DLD1 (cell line): Measurements from ENCODE around the gene PPP1R13L.

Experiments
- in situ Hi-C: cut with HindIII; loops from 2 replicates; pipeline ENCODE4 v1.10.0; 2017; ENCODE audit warnings: low sequenced_read_pairs

The PPP1R13L gene

DNA sequence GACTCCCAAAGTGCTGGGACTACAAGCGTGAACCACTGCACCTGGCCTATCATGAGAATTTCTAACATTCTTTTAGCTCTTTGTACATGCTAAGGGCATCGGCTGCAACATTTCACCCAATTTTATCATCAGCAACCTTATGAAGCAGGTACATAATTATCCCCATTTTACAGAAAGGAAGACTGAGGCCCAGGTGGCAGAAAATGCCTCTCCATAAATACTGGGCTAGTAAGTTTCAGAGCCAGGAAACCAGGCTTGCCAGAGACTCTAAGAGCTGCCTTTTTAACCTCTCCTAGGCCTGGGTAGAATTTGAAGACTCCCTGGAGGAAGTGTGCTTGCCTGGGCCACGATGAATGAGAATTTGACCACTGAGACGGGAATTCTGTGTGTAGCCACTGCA, 36.7 kb downstream of the PPP1R13L start:
- in situ Hi-C loops, result no loop called here

DNA sequence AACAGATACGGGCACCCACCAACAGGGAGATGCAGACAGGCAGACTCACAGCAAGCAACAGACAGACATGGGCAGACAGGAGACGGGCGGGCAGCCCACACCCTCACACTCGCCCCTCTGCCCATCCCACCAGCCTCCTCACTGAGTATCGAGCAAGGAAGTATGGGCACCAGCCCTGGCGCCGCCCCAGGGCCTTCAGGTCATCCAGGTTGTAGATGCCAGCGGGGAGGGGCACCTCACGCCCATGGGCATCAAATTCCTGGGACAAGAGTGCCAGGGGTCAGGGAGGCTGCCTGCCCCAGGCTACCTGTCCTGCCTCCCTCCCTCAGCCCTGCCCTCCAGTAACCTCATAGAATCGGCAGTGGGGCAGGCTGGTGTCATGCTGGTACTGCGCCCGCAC, 40.2 kb downstream of the PPP1R13L start:
- in situ Hi-C loops, result no loop called here

DNA sequence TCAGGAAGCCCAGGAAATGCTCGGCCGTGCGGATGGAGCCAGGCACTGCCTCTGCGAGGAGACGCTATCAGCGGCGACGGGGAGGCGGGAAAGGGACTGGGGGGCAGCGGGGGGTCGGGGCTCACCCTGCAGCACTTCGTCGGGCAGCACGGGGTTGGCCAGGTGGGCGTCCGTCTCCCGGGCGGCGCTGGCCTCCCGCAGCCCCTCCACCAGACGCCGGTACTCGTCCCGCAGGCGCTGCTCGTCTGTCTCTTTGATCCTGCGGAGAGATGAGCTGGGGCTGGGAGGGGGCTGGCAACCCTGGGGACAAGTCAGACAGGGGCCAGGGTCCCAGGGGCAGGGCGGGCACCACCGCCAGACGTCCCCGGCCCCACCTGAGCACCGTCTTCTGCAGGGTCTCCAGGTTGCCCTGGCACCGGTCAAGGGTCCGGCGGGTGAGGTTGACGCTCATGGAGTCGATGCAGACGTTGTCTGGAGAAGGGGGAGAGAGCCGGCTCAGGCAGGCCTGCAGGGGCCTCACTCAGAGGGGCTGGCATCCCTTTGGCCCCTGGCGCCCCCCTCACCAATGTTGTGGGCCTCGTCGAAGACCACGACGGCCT, 40.9 kb downstream of the PPP1R13L start:
- in situ Hi-C loops, result no loop called here

DNA sequence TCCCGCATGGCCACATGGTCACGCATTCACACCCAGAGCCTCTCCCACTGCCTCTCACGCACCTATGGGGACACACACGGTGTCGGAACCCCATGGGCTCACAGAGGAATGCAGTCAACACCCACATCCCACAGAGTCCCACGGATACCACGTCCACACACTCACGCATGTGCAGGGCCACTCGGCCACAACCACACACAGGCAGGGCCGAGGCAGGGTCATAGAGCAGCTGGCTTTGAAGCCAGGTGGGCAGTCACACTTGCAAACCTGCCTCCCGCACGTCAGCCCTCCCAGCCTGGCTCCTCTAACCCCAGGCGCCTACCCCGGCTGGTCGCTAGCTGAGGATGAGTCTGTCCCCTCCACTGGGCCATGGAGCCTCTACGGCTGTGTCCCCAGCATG, 42.6 kb downstream of the PPP1R13L start:
- in situ Hi-C loops, result no loop called here

DNA sequence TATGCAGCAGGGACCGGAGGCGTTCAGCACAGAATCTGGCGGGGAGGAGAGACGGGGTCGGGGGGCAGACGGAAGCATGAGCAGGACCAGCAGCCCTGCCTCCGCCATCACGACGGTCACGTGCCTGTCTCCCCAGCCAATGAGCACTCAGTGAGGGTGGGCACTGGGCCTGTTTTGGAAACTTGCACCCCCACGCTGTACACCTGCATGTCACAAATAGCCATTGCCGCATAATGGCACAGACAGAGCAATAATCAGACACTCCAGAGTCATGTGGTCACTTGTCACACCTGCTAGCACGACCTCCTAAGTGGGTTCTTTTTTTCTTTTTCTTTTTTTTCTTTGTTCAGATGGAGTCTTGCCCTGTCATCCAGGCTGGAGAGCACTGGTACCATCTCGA, 43.3 kb downstream of the PPP1R13L start:
- in situ Hi-C loops, result no loop called here

DNA sequence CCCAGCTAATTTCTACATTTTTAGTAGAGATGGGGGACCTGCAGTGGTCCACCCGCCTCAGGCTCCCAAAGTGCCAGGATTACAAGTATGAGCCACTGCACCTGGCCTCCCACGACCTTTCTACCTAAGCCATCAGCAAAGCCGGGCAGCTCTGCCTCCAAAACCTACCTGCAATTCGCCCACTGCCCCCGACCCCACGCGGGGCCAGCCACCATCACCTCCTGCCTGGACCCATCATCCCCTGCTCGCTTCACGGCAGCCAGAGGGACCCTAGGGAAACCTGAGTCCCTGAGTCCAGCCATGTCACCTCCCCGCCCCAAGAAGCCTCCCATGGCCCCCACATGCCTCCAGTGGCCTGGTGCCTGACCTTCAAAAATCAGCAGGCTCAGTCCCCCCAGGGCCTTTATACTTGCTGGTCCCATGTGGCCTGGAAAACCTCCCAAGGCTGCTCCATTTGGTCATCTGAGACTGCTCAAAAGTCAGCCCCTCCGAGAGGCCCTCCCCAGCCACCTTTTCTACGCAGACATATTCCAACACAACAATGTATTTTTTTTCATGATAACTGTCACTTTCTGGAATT, 46.6 kb downstream of the PPP1R13L start:
- in situ Hi-C loops, result no loop called here

DNA sequence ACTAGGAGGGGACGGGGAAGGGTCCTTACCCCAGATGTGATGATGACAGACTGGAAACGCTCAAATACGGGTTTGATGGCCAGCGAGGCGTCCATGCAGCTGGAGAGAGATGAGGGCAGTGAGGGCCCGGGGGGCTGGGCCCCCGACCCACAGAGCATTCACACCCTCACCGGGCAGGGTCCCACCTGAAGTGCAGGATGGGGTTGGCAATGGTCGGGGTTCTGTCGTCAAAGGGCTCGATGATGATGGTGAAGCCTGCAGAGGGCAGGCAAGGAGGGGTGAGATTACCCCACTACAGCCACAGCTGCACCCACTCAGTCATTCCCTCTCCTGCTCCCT, 47.5 kb downstream of the PPP1R13L start:
- in situ Hi-C loops, result no loop called here

DNA sequence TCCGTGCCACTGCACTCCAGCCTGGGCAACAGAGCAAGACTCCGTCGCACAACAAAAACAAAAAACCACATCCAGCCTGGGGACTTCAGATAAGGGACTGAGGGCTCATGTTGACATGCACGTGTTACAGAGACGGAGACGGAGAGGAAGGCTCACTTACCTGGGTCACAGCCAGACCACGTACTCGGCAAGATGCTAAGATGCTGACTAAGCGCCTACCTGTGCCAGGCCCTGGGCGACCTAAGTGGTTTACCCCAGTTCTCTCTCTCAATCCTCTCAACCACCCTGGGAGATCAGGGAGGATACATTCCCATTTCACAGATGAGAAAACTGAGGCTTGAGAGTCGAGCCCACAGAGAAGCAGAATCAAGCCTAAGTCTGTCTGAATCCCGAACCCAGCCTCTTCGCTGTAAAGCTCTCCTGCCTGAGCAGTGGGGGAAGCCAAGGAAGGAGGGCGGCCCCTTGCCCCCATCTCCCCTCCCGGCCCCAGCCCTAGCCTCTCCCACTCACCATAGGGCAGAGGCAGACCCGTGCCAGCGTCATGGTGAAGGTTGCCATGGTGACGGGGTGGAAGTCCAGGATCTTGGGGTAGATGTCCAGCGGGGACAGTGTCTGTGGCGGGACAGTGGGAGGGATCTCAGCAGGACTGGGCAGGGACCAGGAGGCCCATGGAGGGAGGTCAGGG, 48.0 kb downstream of the PPP1R13L start:
- in situ Hi-C loops, result no loop called here

DNA sequence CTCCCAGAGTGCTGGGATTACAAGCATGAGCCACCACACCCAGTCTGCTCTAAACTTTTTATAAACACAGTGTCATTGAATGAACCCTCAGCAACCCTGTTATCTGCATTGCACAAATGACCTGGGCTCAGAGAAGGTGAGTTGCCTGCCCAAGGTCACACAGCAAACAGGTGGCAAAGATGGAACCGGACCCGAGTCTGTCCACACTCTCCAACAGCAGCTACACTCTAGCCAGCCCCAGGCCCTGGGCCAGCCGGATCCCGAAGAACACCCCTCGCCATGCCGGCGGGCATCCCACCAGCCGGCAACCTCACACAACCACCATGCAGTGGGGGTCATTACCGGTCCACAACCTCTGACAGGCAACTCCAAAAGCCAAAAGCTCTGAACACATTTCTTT, 49.0 kb downstream of the PPP1R13L start:
- in situ Hi-C loops, result no loop called here

DNA sequence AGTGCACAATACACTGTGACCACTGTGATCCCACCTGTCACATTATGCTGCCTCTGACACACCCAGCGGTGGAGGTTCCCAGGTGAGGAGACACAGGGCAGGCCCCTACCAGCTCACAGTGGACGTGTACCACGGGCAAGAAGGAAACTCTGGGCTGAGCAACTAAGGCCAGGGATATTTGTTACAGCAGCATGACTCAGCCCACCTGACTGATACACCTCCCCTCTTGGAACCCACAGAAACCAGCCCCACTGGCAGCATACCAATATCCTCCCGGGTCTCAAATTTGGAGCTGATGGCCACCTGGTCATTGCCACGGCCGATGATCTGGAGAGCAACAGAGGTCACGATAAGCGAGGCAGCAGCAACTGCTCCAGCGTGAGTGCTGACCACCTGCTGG, 49.5 kb downstream of the PPP1R13L start:
- in situ Hi-C loops, result no loop called here

DNA sequence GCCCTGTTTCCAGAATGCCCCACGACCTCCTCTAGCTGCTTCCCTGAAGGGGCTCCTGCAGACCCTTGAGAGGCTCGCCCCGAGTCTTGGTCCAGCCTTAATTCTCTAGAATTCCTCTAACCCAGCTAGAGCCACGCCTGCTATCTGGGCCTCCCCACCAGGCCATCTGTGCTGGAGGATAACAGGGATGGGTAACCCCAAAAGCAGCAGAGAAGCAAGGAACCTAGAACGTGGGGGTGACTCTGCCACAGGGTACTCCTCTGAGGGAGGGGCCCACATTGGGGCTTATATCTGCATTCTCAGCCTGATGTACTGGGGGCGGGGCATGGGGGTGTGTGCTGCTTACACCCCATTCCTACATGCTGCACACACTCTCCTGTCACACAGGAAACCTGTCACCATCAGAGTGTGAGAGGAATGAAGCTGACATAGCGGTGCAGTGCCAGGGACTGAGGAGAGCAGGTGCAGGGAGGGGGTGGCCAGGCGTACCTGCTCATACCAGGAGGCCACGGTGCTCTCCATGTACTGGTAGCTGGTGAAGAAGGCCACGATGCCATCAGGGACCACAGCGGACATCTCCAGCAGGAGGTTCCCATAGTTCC, 50.5 kb downstream of the PPP1R13L start:
- in situ Hi-C loops, result no loop called here

DNA sequence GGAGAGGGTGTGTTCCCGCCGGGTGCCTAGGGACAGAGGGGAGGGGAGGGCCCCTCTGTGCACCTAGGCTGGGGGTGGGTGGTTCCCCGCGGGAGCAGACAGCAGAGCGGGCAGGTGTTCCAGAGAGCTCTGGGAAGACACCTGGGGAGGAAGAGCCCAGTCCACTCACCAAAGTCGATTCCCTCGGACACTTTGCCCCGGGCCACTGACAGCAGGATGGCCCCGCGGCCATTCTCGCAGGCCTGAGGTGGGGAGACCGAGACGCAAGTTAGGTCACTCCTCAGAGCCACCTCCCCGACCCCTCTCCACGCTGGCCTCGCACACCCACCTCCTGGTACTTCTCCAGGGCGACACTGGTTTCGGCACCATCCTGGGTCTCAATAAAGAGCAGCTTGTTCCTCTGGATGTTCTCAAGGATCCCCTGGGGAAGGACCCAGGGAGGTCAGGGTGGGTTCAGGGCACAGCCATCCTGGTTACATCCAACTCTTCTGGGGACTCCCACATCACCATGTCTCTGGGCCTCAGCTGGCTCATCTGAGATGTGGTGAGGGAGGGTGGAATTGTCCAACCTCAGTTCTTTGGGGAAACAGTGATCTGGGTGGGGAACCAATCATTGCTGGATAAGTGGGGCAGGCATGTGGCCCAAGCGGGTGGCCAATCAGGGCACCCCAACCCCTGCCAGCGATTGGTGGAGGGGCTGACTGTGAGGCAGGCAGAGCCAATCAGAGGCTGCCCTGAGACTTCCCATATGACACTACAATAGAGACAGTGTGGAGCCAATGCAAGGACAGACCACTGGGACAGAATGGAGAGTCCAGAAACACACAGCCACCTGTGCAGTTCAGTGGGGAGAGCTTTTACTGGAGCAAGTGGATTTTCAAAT, 51.7 kb downstream of the PPP1R13L start:
- in situ Hi-C loops, result no loop called here

DNA sequence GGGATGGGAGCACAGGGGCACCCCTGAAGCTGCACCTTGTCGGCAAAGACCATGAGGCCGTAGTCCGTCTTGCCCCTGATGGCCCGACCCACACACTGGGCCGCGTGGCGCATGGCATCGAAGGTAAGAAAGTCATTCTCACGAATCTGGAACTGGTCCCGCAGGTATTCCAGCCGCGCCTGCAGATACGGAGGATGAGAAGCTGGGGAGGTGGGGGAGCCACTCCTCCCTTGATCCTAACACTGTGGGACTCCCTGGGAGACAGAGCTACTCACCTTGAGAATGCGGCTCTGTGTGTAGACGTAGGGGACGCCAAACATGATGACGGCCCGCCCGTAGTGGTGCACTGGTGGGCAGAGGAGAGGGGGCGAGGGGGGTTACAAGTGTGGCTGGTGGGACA, 52.4 kb downstream of the PPP1R13L start:
- in situ Hi-C loops, result no loop called here

DNA sequence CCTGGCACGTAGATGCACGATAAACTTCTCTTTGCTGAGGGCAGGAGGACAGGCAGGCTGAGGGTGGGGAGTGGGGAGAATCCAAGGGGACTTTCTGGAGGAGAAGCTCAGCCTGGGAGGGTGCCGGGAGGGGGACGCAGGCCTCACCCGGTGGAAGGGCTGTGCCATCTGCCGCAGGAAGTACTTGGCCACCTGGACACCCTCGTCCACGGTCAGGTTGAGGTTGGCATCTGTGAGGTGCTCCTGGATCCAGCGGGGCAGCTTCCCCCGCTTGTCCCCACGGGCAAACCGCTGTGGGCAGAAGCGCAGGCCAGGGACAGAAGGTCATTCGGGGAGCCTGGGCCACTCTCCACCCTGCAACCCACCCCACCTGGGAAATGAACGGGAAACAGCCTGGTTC, 52.8 kb downstream of the PPP1R13L start:
- in situ Hi-C loops, result no loop called here

DNA sequence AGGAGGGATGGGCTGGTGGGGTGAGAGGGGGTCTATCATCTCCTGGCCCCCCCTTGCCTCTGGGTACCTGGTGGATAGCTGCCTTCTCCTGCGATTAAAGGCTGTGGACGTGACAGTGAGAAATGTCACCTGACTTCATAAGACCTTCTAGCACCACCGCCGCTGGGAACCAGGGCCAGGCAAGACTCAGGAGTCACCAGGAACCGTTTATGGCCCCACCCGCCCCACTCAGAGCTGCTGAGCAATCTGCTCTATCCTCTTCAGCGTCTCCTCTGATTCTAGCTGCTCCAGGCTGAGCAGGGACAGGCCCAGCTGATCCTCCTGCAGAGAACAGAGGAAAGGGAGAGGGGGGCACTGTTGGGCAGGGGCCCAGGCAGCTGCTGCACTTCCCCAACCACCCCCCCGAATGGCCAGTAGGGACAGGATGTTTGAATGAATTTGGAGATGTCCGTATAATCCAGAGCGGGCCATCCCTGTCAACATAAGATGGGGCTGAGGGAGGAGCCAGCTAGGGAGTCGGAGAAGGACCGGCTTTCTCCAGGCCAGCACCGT, 53.4 kb downstream of the PPP1R13L start:
- in situ Hi-C loops, result no loop called here

DNA sequence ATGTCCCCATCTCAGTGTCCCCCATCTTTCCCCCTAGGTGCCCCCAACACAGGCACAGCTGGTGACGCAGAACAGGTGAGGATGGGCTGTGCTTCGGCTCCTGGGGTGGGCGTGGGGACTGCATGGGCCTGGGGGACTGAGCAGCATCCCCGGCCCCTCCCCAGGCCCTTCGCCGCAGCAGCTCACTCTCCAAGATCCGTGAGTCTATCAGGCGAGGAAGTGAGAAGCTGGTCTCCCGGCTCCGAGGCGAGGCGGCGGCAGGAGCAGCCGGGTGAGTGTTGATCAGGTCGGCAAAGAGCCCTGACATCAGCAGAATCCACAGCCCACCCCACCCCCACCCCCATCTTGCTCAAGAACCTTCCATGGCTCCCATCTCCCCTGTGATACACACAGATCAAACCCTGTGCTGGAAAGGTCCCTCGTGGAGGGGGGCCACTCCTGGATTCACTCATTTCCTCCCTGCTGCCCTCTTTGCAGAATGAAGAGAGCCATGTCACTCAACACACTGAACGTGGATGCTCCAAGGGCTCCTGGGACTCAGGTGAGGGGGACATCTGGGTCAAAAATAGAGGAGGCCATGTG, 54.3 kb downstream of the PPP1R13L start:
- in situ Hi-C loops, result no loop called here

DNA sequence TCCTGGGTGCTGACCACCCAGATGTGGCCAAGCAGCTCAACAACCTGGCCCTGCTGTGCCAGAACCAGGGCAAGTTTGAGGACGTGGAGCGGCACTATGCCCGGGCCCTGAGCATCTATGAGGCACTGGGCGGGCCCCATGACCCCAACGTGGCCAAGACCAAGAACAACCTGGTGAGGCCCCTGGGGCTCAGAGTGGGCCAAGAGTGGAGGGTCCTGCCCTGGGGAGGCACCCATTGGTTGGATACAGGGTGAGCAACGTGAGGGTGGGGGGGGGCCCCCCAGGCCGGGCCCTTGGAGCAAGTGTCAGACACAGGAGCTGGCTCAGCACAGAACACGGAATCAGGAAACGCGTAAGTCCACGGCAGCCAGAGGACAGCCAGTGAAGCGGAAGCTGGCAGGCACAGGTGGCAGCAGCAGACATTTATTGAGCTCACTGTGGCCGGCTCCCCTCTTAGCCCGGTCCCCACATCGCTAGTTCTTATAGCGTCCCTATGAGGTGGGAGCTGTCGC, 55.4 kb downstream of the PPP1R13L start:
- in situ Hi-C loops, result no loop called here

DNA sequence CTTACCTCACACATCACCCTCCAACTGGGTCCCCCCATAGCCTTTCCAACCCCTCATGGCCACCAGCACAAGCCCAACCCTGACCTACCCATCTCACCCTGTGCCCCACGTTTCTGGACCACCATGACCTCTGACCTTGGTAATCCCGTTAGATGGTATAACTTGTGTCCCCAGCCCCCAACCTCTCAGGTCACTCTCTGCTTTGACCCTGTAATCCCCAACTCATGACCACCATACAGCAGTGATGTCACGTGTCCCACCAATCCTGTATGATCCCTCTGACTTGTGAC, 55.8 kb downstream of the PPP1R13L start:
- in situ Hi-C loops, result no loop called here

DNA sequence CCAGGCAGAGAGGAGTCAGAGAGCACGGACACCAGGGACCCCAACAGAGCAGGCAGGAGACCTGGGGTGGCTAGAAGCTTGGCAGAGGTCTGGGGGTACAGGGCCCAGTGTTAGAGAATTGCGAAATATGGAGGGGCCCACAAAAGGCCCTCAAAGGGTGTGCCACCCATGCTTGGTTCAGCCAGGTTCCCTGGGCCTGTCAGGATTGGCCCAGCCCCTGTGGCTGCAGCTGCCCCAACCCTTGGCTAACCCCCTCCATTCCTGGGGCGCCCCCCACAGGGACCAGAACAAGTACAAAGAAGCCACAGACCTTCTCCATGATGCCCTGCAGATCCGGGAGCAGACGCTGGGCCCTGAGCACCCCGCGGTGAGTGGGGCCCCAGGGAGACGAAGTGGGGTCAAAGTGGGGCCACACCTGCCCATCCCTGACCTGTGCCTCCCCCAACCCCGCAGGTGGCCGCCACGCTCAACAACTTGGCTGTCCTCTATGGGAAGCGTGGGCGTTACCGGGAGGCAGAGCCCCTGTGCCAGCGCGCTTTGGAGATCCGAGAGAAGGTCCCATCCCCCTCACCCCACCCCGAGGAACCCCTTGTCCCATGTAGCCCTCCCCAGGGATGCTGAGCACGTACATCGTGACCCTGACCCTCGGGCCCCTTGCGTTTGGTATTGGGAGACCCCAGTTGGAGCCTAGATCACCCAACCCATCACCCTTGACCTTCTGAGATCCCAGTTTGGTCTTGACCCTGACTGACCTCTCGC, 56.3 kb downstream of the PPP1R13L start:
- in situ Hi-C loops, result no loop called here
